ENCODE measurements around the gene METTL23.
"Not testable (repeated sequence)": the region's sequence is repeated elsewhere in the genome, so short reads cannot be mapped to it uniquely, and the experiment has no call there.

The METTL23 gene

GRCh38 chr17:76695059-76695831, 31.4 kb upstream of the METTL23 start:
- DNase-seq: no peak

- no peak for DNase-seq
Measured at GRCh38 chr17:76696763-76697701, 29.6 kb upstream of the METTL23 start.

- no peak for DNase-seq
Measured at GRCh38 chr17:76697702-76698465, 28.8 kb upstream of the METTL23 start.

GRCh38 chr17:76698466-76698977, 28.1 kb upstream of the METTL23 start:
- DNase-seq: not testable (repeated sequence)

- no peak for DNase-seq
Measured at GRCh38 chr17:76700270-76700616, 26.4 kb upstream of the METTL23 start.

GRCh38 chr17:76700617-76701470, 25.8 kb upstream of the METTL23 start:
- no peak for DNase-seq

GRCh38 chr17:76701471-76701967, 25.1 kb upstream of the METTL23 start:
- no peak for DNase-seq

- no peak for DNase-seq
Measured at GRCh38 chr17:76702076-76702475, 24.6 kb upstream of the METTL23 start.

GRCh38 chr17:76702941-76703637, 23.6 kb upstream of the METTL23 start:
- no peak for DNase-seq

- no peak for DNase-seq
Measured at GRCh38 chr17:76704805-76705204, 21.8 kb upstream of the METTL23 start.

GRCh38 chr17:76706817-76707216, 19.8 kb upstream of the METTL23 start:
- no peak for DNase-seq

- no peak for DNase-seq
Measured at GRCh38 chr17:76707985-76708807, 18.4 kb upstream of the METTL23 start.

GRCh38 chr17:76709077-76709950, 17.3 kb upstream of the METTL23 start:
- DNase-seq: peak in 1 of 2 experiments; percentile 31

GRCh38 chr17:76709951-76710862, 16.4 kb upstream of the METTL23 start:
- not testable (repeated sequence) for DNase-seq

- DNase-seq: peak in 1 of 2 experiments; percentile 75
Measured at GRCh38 chr17:76710863-76711611, 15.6 kb upstream of the METTL23 start, which contains the start of gene MXRA7. Gene MXRA7 (minus strand): TSS chr17:76710965. CDS start chr17:76710946, 19 bp downstream.

GRCh38 chr17:76712321-76712720, 14.3 kb upstream of the METTL23 start:
- DNase-seq: not testable (repeated sequence)

- no peak for DNase-seq
Measured at GRCh38 chr17:76713765-76714164, 12.9 kb upstream of the METTL23 start.

Measured in NCI-H446 (cell line).